Sigmoid colon (tissue), 7 donors: ENCODE data around the gene BBC3. TPM values are rescaled to one million over a fixed set of nuclear protein-coding genes. Genes with fewer than 3 reads are reported as not detected.
"Not testable (repeated sequence)": the region's sequence is repeated elsewhere in the genome, so short reads cannot be mapped to it uniquely, and the experiment has no call there.

ENCODE experiments used
- DNase-seq: peaks from one replicate; pipeline ENCODE4 v3.0.0-alpha.2; 2019
- H3K27ac ChIP-seq, 4 donors: fragments of 200-600 bp; sonication (generic); one replicate each; pipeline ENCODE4 v1.5.1; 2016 to 2019; ENCODE audit warnings: mild to moderate bottlenecking in 1 of 4
- H3K27me3 ChIP-seq, 3 donors: fragments of 200-600 bp; sonication (generic); one replicate each; pipeline ENCODE4 v1.5.1; 2019; ENCODE audit warnings: mild to moderate bottlenecking in 1 of 3
- H3K36me3 ChIP-seq, 4 donors: fragments of 200-600 bp; sonication (generic); one replicate each; pipeline ENCODE4 v1.5.1; 2016 to 2019
- H3K4me1 ChIP-seq, 4 donors: fragments of 200-600 bp; sonication (generic); one replicate each; pipeline ENCODE4 v1.5.1; 2017 to 2019
- H3K4me3 ChIP-seq, 4 donors: fragments of 200-600 bp; sonication (generic); one replicate each; pipeline ENCODE4 v1.5.1; 2017 to 2019; ENCODE audit warnings: mild to moderate bottlenecking in 2 of 4, moderate library complexity in 1 of 4
- H3K9me3 ChIP-seq, 4 donors: fragments of 200-600 bp in 3 of 4; sonication (generic) in 3 of 4; one replicate each; pipeline versions ENCODE4 v1.5.1 to v1.6.1; 2013 to 2019
- EP300 ChIP-seq, 4 donors: sonication (generic); formaldehyde crosslinking; IDR thresholded peaks; one replicate each; pipeline ENCODE4 v1.6.1; 2017; ENCODE audit warnings: antibody characterized with exemption in 4 of 4
- POLR2A ChIP-seq, 2 donors: fragments of 450-650 bp; IDR thresholded peaks; one replicate each; pipeline ENCODE4 v1.6.1; 2016; ENCODE audit warnings: antibody characterized with exemption in 2 of 2, mild to moderate bottlenecking in 2 of 2, moderate library complexity in 2 of 2
- POLR2AphosphoS5 ChIP-seq, 4 donors: sonication (generic); formaldehyde crosslinking; IDR thresholded peaks; one replicate each; pipeline ENCODE4 v1.6.1; 2017; ENCODE audit warnings: antibody characterized with exemption in 4 of 4
- WGBS, 2 donors: extraction: QIAGEN DNeasy Blood & Tissue Kit; methylation state at CpG; one replicate each; pipeline ENCODE4 v1.1.7; 2013; 5-methylcytosine and 5-hydroxymethylcytosine counted together
- intact Hi-C: fragments of 100-400 bp; cut with DNase I; formaldehyde crosslinking; loops from one replicate; pipeline ENCODE4 v1.15.1; 2023
- polyA plus RNA-seq, 3 donors: library from polyadenylated mRNA; stranded (reverse); fragments of 200-250 nt; gene quantifications; one replicate each; pipeline ENCODE4 v1.2.3, GENCODE V29; 2013
- total RNA-seq, 4 donors: library from RNA; depleted of rRNA; stranded (reverse); fragments of >200 nt; gene quantifications; one replicate each; pipeline ENCODE4 v1.1.0, GENCODE V29; 2016
- TF ChIP-seq, protein P1 (sequence below), 4 experiments: fragments of 450-650 bp in 3 of 4; fragments of 200-600 bp in 1 of 4; IDR thresholded peaks; one replicate each; pipeline ENCODE4 v1.5.1; 2016 to 2019; ENCODE audit warnings: antibody characterized with exemption in 4 of 4, mild to moderate bottlenecking in 3 of 4, moderate library complexity in 2 of 4
- donor health status: healthy with polysubstance abuse.
- donor health status: Bipolar disorder and iron deficiency.
- donor health status: healthy.

BBC3 gene
- total and polyA plus RNA-seq, 7 donors: 2.5 to 39.5 (median 5.4) TPM

DNA sequence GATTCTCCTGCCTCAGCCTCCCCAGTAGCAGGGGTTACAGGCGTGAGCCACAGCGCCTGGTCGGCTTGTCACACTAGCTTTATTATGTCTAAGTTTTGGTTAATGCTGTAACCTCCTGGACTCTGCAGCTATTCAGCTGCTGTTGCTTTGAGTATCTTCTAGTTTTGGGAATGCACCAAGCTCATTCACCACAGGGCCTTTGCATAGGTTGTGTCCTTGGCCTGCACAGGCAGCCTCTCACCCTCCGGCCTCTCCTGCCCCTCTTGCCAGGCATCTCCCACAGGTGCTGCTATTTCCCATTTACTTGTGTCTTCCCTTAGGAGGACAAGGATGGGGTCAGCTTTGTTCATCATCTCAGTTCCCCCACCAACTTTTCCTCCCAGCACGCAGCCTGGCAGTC lies 23.0 kb upstream of the BBC3 start:
- no peak for DNase-seq
- TF ChIP-seq, protein P1, sequence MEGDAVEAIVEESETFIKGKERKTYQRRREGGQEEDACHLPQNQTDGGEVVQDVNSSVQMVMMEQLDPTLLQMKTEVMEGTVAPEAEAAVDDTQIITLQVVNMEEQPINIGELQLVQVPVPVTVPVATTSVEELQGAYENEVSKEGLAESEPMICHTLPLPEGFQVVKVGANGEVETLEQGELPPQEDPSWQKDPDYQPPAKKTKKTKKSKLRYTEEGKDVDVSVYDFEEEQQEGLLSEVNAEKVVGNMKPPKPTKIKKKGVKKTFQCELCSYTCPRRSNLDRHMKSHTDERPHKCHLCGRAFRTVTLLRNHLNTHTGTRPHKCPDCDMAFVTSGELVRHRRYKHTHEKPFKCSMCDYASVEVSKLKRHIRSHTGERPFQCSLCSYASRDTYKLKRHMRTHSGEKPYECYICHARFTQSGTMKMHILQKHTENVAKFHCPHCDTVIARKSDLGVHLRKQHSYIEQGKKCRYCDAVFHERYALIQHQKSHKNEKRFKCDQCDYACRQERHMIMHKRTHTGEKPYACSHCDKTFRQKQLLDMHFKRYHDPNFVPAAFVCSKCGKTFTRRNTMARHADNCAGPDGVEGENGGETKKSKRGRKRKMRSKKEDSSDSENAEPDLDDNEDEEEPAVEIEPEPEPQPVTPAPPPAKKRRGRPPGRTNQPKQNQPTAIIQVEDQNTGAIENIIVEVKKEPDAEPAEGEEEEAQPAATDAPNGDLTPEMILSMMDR (IDR thresholded peaks at IDR 0.05): no peak
- TF ChIP-seq EP300 (IDR thresholded peaks at IDR 0.05) (no peak), POLR2AphosphoS5 (IDR thresholded peaks at IDR 0.05) (no peak), POLR2A (IDR thresholded peaks at IDR 0.05) (no peak)
- no peaks in the 10 kb centered on the region for H3K9me3 ChIP-seq
- H3K36me3 ChIP-seq: peaks cover 5 to 8% (median 6%) of the 10 kb centered on the region in 4 donors
- intact Hi-C loops: no loop called here
- H3K4me3 ChIP-seq: no peak overlapping the region
- H3K27me3 ChIP-seq: no peaks in the 10 kb centered on the region
- 94% methylated on average over 5 of the region's 5 CpGs for WGBS, 2 donors
- H3K27ac ChIP-seq: peak overlapping the region in 1 of 4 donors; percentile 21
- H3K4me1 ChIP-seq: peaks cover 0 to 22% (median 20%) of the 10 kb centered on the region in 4 donors

DNA sequence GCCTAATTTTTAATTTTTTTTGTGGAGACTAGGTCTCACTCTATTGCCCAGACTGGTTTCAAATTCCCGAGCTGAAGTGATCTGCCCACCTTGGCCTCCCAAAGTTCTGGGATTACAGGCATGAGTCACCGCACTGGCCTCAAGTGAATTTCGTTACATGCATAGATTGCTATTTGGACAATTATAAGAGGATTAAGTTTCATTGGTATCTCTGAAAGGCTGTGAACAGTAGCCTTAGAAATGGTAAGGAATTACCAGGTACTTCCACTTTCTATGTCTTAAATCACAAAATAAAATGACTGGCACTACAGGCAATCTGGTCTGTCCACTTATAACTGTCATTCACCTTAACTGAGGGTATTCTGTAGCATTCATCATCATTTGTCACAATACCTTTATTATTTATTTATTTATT lies 22.5 kb upstream of the BBC3 start:
- TF ChIP-seq POLR2A (IDR thresholded peaks at IDR 0.05): no peak
- TF ChIP-seq, protein P1 (IDR thresholded peaks at IDR 0.05): no peak
- TF ChIP-seq POLR2AphosphoS5 (IDR thresholded peaks at IDR 0.05): no peak
- no peak for TF ChIP-seq EP300 (IDR thresholded peaks at IDR 0.05)
- peak overlapping the region in 1 of 4 donors; percentile 21 for H3K27ac ChIP-seq

DNA sequence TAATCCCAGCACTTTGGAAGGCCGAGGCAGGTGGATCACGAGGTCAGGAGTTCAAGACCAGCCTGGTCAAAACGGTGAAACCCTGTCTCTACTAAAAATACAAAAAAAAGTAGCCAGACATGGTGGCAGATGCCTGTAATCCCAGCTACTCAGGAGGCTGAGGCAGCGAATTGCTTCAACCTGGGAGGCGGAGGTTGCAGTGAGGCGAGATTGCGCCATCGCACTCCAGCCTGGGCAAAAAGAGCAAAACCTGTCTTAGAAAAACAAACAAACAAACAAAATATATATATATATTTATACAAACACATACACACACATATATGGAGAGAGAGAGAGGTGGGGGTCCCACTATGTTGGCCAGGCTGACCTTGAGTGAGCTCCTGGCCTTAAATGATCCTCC lies 22.0 kb upstream of the BBC3 start:
- DNase-seq, H3K9me3 ChIP-seq, H3K4me3 ChIP-seq, intact Hi-C loops, H3K27me3 ChIP-seq, H3K36me3 ChIP-seq: not testable (repeated sequence)
- WGBS, 2 donors: 83 to 86% methylated on average over 8 of the region's 8 CpGs
- peaks cover 0 to 12% (median 11%) of the 10 kb centered on the region in 4 donors for H3K4me1 ChIP-seq
- H3K27ac ChIP-seq: peak overlapping the region in 1 of 4 donors; percentile 21

More for the DNA sequence above, 22.5 kb upstream of the BBC3 start:
- Histone ChIP-seq H3K27me3 (no peaks in the 10 kb centered on the region), H3K4me3 (no peak overlapping the region), H3K4me1 (peaks cover 0 to 17% (median 15%) of the 10 kb centered on the region in 4 donors), H3K9me3 (no peaks in the 10 kb centered on the region), H3K36me3 (peaks cover 0 to 3% (median 1%) of the 10 kb centered on the region in 4 donors)
- WGBS, 2 donors: 78 to 82% methylated on average over 3 of the region's 3 CpGs
- intact Hi-C loops: no loop called here
- no peak for DNase-seq

DNA sequence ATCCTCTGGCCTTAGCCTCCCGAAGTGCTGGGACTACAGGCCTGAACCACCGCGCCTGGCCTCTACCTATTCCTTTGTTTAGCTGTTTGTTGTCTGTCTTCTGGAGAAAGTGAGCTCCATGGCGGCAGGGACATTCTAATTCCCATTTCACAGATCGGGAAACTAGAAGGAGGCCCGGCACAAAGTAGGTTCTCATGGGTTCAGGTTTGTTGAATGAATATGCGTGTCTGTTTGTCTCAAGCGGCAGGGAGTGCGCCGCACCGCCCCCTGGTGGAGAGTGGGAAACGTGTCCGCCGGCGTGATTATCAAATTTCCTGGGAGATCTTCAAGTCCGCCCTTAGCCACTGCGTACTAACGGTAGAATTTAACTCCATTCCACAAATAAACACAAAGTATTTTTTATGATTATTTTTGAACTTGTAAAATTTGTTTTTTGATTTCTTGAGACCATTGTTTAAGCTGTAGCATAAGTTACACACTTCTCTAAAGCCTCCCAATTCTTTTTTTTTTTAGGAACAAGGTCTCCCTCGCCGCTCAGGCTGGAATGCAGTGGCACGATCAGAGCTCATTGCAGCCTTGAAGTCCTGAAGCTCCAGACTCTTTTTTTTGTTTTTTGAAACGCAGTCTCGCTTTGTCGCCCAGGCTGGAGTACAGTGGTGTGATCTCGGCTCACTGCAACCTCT lies 16.4 kb upstream of the BBC3 start:
- peak overlapping the region in 1 of 4 donors; percentile 32 for H3K27ac ChIP-seq
- H3K36me3 ChIP-seq: no peaks in the 10 kb centered on the region
- DNase-seq: peak; percentile 91
- peaks cover 0 to 24% (median 19%) of the 10 kb centered on the region in 4 donors for H3K4me1 ChIP-seq
- intact Hi-C loops: loop anchor here (10.0 kb wide), 1 partner anchor 203 kb away; the partner anchor contains the start of gene TMEM160
- TF ChIP-seq POLR2A (IDR thresholded peaks at IDR 0.05): no peak
- no peak for TF ChIP-seq EP300 (IDR thresholded peaks at IDR 0.05)
- TF ChIP-seq, protein P1 (IDR thresholded peaks at IDR 0.05): peak; percentile 63 to 92 (median 92)
- no peak for TF ChIP-seq POLR2AphosphoS5 (IDR thresholded peaks at IDR 0.05)
- no peak overlapping the region for H3K4me3 ChIP-seq
- no peaks in the 10 kb centered on the region for H3K27me3 ChIP-seq
- 32 to 36% methylated on average over 25 of the region's 25 CpGs for WGBS, 2 donors
- H3K9me3 ChIP-seq: no peaks in the 10 kb centered on the region

DNA sequence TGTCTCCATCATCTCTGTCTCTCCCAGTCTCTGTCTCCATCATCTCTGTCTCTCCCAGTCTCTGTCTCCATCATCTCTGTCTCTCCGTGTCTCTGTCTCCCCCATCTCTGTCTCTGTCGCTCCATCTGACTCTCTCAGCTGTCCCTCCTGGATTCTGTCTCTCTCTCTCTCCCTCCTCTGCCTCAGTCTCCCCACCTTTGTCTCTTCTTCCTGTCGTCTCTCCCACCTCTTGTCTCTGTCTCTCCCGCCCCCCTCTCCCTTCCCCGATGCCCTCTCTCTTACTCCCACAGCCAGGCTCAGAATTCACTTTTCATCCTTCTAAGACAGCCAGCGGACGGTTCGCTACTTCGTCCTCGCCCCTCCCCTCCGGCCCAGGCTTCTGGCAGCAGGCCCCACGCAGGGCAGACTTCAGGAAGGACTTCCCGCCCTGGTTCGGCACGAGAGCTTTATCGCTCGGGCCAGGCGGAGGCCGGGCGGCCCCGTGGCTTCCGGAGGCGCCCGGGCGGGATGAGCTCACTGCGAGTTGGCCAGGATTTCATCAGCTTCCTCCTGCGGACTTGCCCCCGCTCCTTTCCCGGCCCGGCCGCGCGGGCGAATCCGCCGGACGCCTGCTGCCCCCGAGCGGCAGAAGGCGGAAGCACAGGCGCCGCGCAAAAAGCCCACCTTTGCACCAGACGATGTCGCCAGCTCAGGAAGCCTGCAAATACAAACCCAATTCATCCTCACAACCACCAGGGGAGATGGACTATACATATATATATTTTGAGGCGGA lies 13.0 kb upstream of the BBC3 start:
- intact Hi-C loops: loop anchor here (1.0 to 10.0 kb wide), 5 partner anchors 15 to 199 kb away; partner anchors contain the start of genes SAE1 and TMEM160
- H3K36me3 ChIP-seq: no peaks in the 10 kb centered on the region
- peak overlapping the region; percentile 84 to 88 (median 86) for H3K27ac ChIP-seq
- WGBS, 2 donors: 2% methylated on average over 46 of the region's 46 CpGs
- DNase-seq: peak; percentile 97
- H3K27me3 ChIP-seq: no peaks in the 10 kb centered on the region
- peak overlapping the region; percentile 24 to 42 (median 35) for H3K4me3 ChIP-seq
- TF ChIP-seq POLR2A (IDR thresholded peaks at IDR 0.05) (no peak), EP300 (IDR thresholded peaks at IDR 0.05) (peak in 2 of 4 donors; percentile 45 to 73), POLR2AphosphoS5 (IDR thresholded peaks at IDR 0.05) (peak; percentile 57 to 88 (median 73))
- TF ChIP-seq, protein P1 (IDR thresholded peaks at IDR 0.05): peak; percentile 97 to 99 (median 98)
- H3K4me1 ChIP-seq: peaks cover 0 to 51% (median 43%) of the 10 kb centered on the region in 4 donors
- H3K9me3 ChIP-seq: no peaks in the 10 kb centered on the region
